Panc1 (cell line): ENCODE measurements around the gene HS1BP3. TPM values are rescaled to one million over a fixed set of nuclear protein-coding genes. Genes with fewer than 3 reads are reported as not detected.

Source experiments
- ATAC-seq: fragments of 200-7000 bp; cut with Tn5 transposase; 2 replicates; pipeline ENCODE4 v1.9.1; 2020; ENCODE audit warnings: mild to moderate bottlenecking, moderate library complexity
- BruUV-seq: library from RNA; stranded (reverse); fragments of 400-500 nt; replicated peaks from 2 replicates; lab custom pipeline; 2021; lab: Mats Ljungman, UMichigan
- CTCF ChIA-PET: fragments of 300-600 bp; sonication (Branson Sonifier 250); formaldehyde crosslinking; loops from one replicate; lab custom pipeline; 2022; ENCODE audit warnings: antibody characterized with exemption; lab: Charles Lee
- POLR2A ChIA-PET: fragments of 300-600 bp; sonication (Branson Sonifier 250); formaldehyde crosslinking; loops from one replicate; lab custom pipeline; 2022; ENCODE audit warnings: antibody characterized with exemption; lab: Charles Lee
- DNase-seq: peaks from one replicate; pipeline ENCODE4 v3.0.0-alpha.2; 2010; ENCODE audit warnings: low read depth, low spot score
- H3K27ac ChIP-seq: 2 replicates; pipeline ENCODE4 v1.5.1; 2011; ENCODE audit warnings: mild to moderate bottlenecking, low read length, inconsistent platforms
- H3K27me3 ChIP-seq: fragments of 200-500 bp; sonication (Bioruptor generic); 2 replicates; pipeline ENCODE4 v1.6.0; 2014; ENCODE audit warnings: low read length, inconsistent platforms; ENCODE audit not compliant: control insufficient read depth, insufficient read depth
- H3K36me3 ChIP-seq: fragments of 200-500 bp; sonication (Bioruptor generic); 2 replicates; pipeline ENCODE4 v1.5.1; 2014; ENCODE audit warnings: inconsistent platforms, mild to moderate bottlenecking, low read length, moderate library complexity; ENCODE audit not compliant: control insufficient read depth, insufficient read depth
- H3K4me1 ChIP-seq: 2 replicates; pipeline ENCODE4 v1.5.1; 2011; ENCODE audit warnings: inconsistent platforms, mild to moderate bottlenecking, low read length, moderate library complexity; ENCODE audit not compliant: control insufficient read depth, insufficient read depth
- H3K4me3 ChIP-seq, 2 experiments: 2 replicates each; pipeline ENCODE4 v1.5.1; 2011 to 2012; ENCODE audit warnings: low read depth in 2 of 2, low read length in 2 of 2, mild to moderate bottlenecking in 2 of 2, inconsistent platforms in 1 of 2, moderate library complexity in 1 of 2
- H3K9me3 ChIP-seq: fragments of 200-500 bp; sonication (Bioruptor generic); 2 replicates; pipeline ENCODE4 v1.5.1; 2014; ENCODE audit warnings: low read depth, mild to moderate bottlenecking, inconsistent platforms, low read length, moderate library complexity; ENCODE audit not compliant: control insufficient read depth, insufficient read depth
- POLR2AphosphoS5 ChIP-seq: IDR thresholded peaks from 2 replicates; pipeline ENCODE4 v1.6.1; 2012; ENCODE audit warnings: mild to moderate bottlenecking, low read depth, low read length, moderate library complexity
- SIN3A ChIP-seq: IDR thresholded peaks from 2 replicates; pipeline ENCODE4 v1.6.1; 2012; ENCODE audit warnings: low read depth, mild to moderate bottlenecking, low read length, moderate library complexity, borderline replicate concordance; ENCODE audit not compliant: insufficient read depth
- TCF7L2 ChIP-seq: IDR thresholded peaks from 2 replicates; pipeline ENCODE4 v1.6.1; 2011; ENCODE audit warnings: mild to moderate bottlenecking, low read depth, low read length, inconsistent platforms
- in situ Hi-C: cut with HindIII; loops from 2 replicates; pipeline ENCODE4 v1.10.0; 2016; ENCODE audit warnings: low sequenced_read_pairs, low pct_unique_long_range_greater_than_20kb
- intact Hi-C: fragments of 100-400 bp; cut with micrococcal nuclease; formaldehyde crosslinking; loops from one replicate; pipeline ENCODE4 v1.10.0; 2022; ENCODE audit not compliant: unreplicated experiment
- total RNA-seq: library from RNA; stranded (reverse); gene quantifications from one replicate; pipeline ENCODE4 v1.2.1, GENCODE V29; 2021; ENCODE audit not compliant: unreplicated experiment
- TF ChIP-seq, protein P1 (sequence below): fragments of 450-650 bp; IDR thresholded peaks from 2 replicates; pipeline ENCODE4 v1.5.1; 2017; ENCODE audit warnings: mild to moderate bottlenecking
- TF ChIP-seq, protein P2 (sequence below), 2 experiments: IDR thresholded peaks; 2 replicates each; pipeline ENCODE4 v1.6.1; 2011 to 2012; ENCODE audit warnings: low read depth in 2 of 2, control low read depth in 1 of 2, low read length in 1 of 2, mild to moderate bottlenecking in 1 of 2, moderate library complexity in 1 of 2; ENCODE audit not compliant: insufficient read depth in 1 of 2

HS1BP3 gene
- total RNA-seq, 1 experiment from 2014 or later: 46.1 TPM

DNA sequence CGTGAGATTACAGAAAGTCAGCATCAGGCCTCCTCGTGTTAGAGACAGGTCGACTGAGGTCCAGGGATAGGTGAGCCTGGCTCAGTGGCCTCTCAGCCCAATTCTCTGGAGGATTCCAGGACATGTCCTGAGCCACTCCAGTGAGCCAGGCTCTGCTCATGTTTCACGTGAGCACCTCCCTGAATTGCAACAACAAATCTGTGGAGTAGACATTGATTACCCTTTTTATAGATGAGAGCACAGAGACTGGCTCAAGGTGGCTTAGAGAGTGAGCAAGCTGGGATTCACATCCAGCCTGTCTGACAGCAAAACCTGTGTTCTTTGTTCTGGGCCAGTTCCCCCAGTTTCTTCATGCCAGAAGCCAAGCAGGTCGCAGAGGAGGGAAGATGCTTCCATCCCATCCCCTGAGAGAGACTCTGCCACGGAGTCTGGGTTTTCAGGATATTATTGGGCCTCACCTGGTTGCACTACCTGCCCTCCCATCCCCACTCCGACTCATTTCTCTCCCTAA, 46.4 kb downstream of the HS1BP3 start:
- Histone ChIP-seq H3K27me3 (no peaks in the 10 kb centered on the region), H3K9me3 (no peaks in the 10 kb centered on the region), H3K36me3 (no peaks in the 10 kb centered on the region), H3K4me1 (peaks cover 5% of the 10 kb centered on the region; the same call in 1 of the 2 replicates), H3K27ac (no peak overlapping the region), H3K4me3 (no peak overlapping the region)
- no TSS peak for BruUV-seq
- DNase-seq (no peak), ATAC-seq (no peak)
- TF ChIP-seq, protein P1, sequence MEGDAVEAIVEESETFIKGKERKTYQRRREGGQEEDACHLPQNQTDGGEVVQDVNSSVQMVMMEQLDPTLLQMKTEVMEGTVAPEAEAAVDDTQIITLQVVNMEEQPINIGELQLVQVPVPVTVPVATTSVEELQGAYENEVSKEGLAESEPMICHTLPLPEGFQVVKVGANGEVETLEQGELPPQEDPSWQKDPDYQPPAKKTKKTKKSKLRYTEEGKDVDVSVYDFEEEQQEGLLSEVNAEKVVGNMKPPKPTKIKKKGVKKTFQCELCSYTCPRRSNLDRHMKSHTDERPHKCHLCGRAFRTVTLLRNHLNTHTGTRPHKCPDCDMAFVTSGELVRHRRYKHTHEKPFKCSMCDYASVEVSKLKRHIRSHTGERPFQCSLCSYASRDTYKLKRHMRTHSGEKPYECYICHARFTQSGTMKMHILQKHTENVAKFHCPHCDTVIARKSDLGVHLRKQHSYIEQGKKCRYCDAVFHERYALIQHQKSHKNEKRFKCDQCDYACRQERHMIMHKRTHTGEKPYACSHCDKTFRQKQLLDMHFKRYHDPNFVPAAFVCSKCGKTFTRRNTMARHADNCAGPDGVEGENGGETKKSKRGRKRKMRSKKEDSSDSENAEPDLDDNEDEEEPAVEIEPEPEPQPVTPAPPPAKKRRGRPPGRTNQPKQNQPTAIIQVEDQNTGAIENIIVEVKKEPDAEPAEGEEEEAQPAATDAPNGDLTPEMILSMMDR: no peak
- TF ChIP-seq, protein P2, sequence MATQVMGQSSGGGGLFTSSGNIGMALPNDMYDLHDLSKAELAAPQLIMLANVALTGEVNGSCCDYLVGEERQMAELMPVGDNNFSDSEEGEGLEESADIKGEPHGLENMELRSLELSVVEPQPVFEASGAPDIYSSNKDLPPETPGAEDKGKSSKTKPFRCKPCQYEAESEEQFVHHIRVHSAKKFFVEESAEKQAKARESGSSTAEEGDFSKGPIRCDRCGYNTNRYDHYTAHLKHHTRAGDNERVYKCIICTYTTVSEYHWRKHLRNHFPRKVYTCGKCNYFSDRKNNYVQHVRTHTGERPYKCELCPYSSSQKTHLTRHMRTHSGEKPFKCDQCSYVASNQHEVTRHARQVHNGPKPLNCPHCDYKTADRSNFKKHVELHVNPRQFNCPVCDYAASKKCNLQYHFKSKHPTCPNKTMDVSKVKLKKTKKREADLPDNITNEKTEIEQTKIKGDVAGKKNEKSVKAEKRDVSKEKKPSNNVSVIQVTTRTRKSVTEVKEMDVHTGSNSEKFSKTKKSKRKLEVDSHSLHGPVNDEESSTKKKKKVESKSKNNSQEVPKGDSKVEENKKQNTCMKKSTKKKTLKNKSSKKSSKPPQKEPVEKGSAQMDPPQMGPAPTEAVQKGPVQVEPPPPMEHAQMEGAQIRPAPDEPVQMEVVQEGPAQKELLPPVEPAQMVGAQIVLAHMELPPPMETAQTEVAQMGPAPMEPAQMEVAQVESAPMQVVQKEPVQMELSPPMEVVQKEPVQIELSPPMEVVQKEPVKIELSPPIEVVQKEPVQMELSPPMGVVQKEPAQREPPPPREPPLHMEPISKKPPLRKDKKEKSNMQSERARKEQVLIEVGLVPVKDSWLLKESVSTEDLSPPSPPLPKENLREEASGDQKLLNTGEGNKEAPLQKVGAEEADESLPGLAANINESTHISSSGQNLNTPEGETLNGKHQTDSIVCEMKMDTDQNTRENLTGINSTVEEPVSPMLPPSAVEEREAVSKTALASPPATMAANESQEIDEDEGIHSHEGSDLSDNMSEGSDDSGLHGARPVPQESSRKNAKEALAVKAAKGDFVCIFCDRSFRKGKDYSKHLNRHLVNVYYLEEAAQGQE (IDR thresholded peaks at IDR 0.05; ENCODE audit: insufficient read depth in 1 of 2, low read depth in 2 of 2, low read length in 1 of 2): no peak
- TF ChIP-seq POLR2AphosphoS5: no peak
- TF ChIP-seq TCF7L2: no peak
- TF ChIP-seq SIN3A: no peak
- ChIA-PET CTCF (interaction anchor here (0.6 kb wide), 1 partner anchor 203 kb away, joined by 5 read pairs; no protein-coding TSS in a partner anchor), POLR2A (no interaction called here)
- in situ Hi-C loops (no loop called here), intact Hi-C loops (no loop called here)

DNA sequence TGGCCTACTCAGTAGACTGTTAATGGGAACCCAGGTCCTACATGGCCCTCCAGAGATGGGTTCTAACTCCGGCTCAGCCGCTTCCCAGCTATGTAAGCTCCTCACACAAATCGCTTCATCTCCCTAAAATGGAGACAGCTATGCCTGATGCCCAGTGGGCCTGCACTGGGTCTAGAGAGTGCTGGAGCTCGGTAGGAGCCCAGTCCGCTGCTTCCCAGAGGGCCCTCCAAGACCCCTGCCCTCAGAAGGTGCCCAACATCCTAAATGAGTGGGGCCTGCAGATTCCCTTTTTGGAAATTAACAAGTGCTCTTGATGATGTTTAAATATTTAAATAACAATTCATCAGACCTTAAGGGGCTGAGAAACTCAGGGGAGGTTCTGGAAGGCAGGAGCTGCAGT, 47.1 kb downstream of the HS1BP3 start:
- H3K4me1 ChIP-seq: peaks cover 7% of the 10 kb centered on the region; the same call in 1 of the 2 replicates
- no peak for ATAC-seq
- POLR2A ChIA-PET: no interaction called here
- no peak overlapping the region for H3K4me3 ChIP-seq
- no peaks in the 10 kb centered on the region for H3K9me3 ChIP-seq
- TF ChIP-seq, protein P1: no peak
- TF ChIP-seq POLR2AphosphoS5 (no peak), TCF7L2 (no peak), SIN3A (no peak)
- TF ChIP-seq, protein P2 (IDR thresholded peaks at IDR 0.05; ENCODE audit: insufficient read depth in 1 of 2, low read depth in 2 of 2, low read length in 1 of 2): no peak
- no peaks in the 10 kb centered on the region for H3K27me3 ChIP-seq
- no peak for DNase-seq
- no peaks in the 10 kb centered on the region for H3K36me3 ChIP-seq
- CTCF ChIA-PET: interaction anchor here (0.6 kb wide), 1 partner anchor 202 kb away, joined by 5 read pairs; no protein-coding TSS in a partner anchor
- no TSS peak for BruUV-seq
- intact Hi-C loops: no loop called here
- no peak overlapping the region for H3K27ac ChIP-seq
- in situ Hi-C loops: no loop called here
